ENCODE measurements around the gene LHB.
"Not testable (repeated sequence)": the region's sequence is repeated elsewhere in the genome, so short reads cannot be mapped to it uniquely, and the experiment has no call there.

Gene LHB

GRCh38 chr19:49036815-49037214 is 19.9 kb upstream of the LHB start, which contains the start of gene CGB1:
Gene CGB1 (minus strand): TSS chr19:49036895. CDS start chr19:49036711, 184 bp downstream.
- not testable (repeated sequence) for DNase-seq

GRCh38 chr19:49031642-49032301 is 14.9 kb upstream of the LHB start, which contains the start of gene CGB2:
Gene CGB2 (plus strand): TSS chr19:49031890. CDS start chr19:49032096, 206 bp downstream.
- DNase-seq: not testable (repeated sequence)

- not testable (repeated sequence) for DNase-seq
These were observed 13.4 kb upstream of the LHB start for GRCh38 chr19:49030323-49030722.

GRCh38 chr19:49029749-49030148 is 12.9 kb upstream of the LHB start:
- not testable (repeated sequence) for DNase-seq

- not testable (repeated sequence) for DNase-seq
These were observed 11.8 kb upstream of the LHB start for GRCh38 chr19:49028686-49029085.

GRCh38 chr19:49025599-49025998 is 8.7 kb upstream of the LHB start:
- DNase-seq: not testable (repeated sequence)

GRCh38 chr19:49025088-49025487 is 8.2 kb upstream of the LHB start:
- not testable (repeated sequence) for DNase-seq

- not testable (repeated sequence) for DNase-seq
These were observed 7.3 kb upstream of the LHB start, which contains the start of gene CGB3 for GRCh38 chr19:49024233-49024632. Gene CGB3 (minus strand): TSS chr19:49024333. CDS start chr19:49023971, 362 bp downstream.

- DNase-seq: no peak
These were observed 5.2 kb upstream of the LHB start for GRCh38 chr19:49022116-49022515.

GRCh38 chr19:49020931-49021895 is 4.3 kb upstream of the LHB start:
- DNase-seq: no peak

- DNase-seq: no peak
These were observed 3.5 kb upstream of the LHB start for GRCh38 chr19:49020342-49020741.

GRCh38 chr19:49019242-49019932 is 2.5 kb upstream of the LHB start:
- DNase-seq: no peak

GRCh38 chr19:49018388-49019241 is 1.7 kb upstream of the LHB start:
- not testable (repeated sequence) for DNase-seq

- no peak for DNase-seq
These were observed 918 bp upstream of the LHB start for GRCh38 chr19:49017666-49018351.

- no peak for DNase-seq
These were observed 638 bp downstream of the LHB start for GRCh38 chr19:49016067-49016839.

GRCh38 chr19:49014870-49015255 is 2.0 kb downstream of the LHB start:
- no peak for DNase-seq

GRCh38 chr19:49014123-49014869 is 2.6 kb downstream of the LHB start:
- no peak for DNase-seq

GRCh38 chr19:49011194-49011593 is 5.7 kb downstream of the LHB start:
- DNase-seq: no peak

- DNase-seq: no peak
These were observed 6.4 kb downstream of the LHB start for GRCh38 chr19:49010453-49010852.

GRCh38 chr19:49009828-49010227 is 7.1 kb downstream of the LHB start:
- DNase-seq: no peak

Measured in NCI-H2081 treated with DMSO at 0.1 percent for 48 hours (cell line).